Astrocyte of the cerebellum (primary cell): ENCODE results near the gene TNFRSF25.

Experiments used
- DNase-seq: peaks from one replicate; pipeline ENCODE4 v3.0.0-alpha.2; 2011; ENCODE audit warnings: low read depth
- H3K4me3 ChIP-seq: 2 replicates; pipeline ENCODE4 v1.5.1; 2011; ENCODE audit warnings: mild to moderate bottlenecking, low read depth, low read length, moderate library complexity
- CTCF ChIP-seq: IDR thresholded peaks from 2 replicates; pipeline ENCODE4 v1.5.1; 2012; ENCODE audit warnings: low read length, low read depth, moderate library complexity, mild to moderate bottlenecking; ENCODE audit errors: missing control alignments
- in situ Hi-C: cut with HindIII; loops from 2 replicates; pipeline ENCODE4 v1.10.0; 2017; ENCODE audit warnings: low sequenced_read_pairs

TNFRSF25 gene

GRCh38 chr1:6466023-6466422 lies at the start of gene TNFRSF25:
Gene TNFRSF25, minus strand, starts transcription at chr1:6466173. Its CDS starts 66 bp downstream, at chr1:6466107.
- no peak within 1 kb of the TSS for H3K4me3 ChIP-seq
- in situ Hi-C loops: no loop called here
- no peak for DNase-seq
- TF ChIP-seq CTCF: no peak

DNA sequence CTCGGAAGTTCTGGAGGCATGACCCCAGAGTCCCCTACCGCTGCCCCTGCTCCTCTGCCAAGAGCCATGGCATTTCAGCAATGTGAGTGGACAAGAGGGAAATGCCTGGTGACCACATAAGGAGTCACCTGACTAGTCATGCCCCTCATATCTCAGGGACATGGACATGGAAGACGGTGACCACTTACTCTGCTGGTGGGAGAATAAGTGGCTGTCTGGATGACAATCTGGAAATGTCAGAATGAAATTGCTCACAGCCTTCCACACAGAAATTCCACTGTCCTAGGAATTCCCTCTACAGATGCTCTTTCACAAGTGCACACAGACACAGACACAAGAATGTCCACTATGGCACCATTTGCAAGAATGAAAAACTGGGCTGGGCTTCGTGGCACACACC lies 49.8 kb upstream of the TNFRSF25 start:
- no peak overlapping the region for H3K4me3 ChIP-seq
- TF ChIP-seq CTCF: no peak
- in situ Hi-C loops: no loop called here
- no peak for DNase-seq

DNA sequence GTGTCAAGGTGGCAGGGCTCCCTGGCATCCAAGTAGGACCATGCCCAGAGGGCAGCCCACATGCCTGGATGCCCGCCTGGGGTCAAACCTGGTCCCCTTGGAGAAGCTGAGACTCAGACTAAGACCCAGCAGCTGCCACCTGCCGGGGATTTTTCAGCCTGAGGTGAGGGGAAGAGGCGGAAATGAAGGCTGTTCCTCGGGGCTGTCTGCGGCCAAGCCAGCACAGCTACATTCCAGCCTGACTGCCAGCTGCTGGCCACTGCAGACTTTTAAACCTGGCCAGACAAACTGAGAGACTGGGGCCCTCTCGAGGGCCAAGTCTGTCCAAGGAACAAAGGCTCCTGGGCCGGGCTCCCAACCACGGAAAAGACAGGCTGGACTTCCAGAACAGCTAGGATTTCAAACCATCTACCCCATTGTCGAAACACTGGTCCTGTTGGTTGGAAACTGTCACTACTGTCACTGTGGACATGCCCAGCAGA lies 47.4 kb upstream of the TNFRSF25 start:
- peak; percentile 33 for TF ChIP-seq CTCF
- no peak for DNase-seq

DNA sequence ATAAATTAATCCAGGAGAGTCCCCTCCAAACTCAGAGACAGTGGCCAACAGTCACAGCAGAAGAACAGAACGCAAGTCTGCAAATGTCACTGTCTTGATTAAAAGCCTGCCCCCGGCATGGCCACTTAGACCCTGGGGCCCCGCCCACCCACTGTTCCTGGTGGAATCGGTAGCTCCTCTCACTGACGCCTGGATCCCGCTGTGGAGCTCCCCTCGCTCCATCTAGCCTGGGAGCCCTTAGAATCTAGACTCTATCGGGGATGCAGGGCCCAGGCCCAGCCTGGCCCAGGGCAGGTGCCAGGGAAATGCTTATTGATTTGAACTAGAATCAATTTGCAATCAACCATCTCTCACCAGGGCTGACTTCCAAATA lies 46.9 kb upstream of the TNFRSF25 start:
- in situ Hi-C loops: no loop called here
- no peak for DNase-seq
- no peak overlapping the region for H3K4me3 ChIP-seq
- no peak for TF ChIP-seq CTCF

More for the DNA sequence above, 47.4 kb upstream of the TNFRSF25 start:
- H3K4me3 ChIP-seq: no peak overlapping the region
- in situ Hi-C loops: no loop called here

- TF ChIP-seq CTCF: no peak
- no peak overlapping the region for H3K4me3 ChIP-seq
- DNase-seq: no peak
- in situ Hi-C loops: no loop called here
Observed at GRCh38 chr1:6512245-6512907, 46.4 kb upstream of the TNFRSF25 start.

- no peak for TF ChIP-seq CTCF
- DNase-seq: no peak
- in situ Hi-C loops: no loop called here
- no peak overlapping the region for H3K4me3 ChIP-seq
Observed at GRCh38 chr1:6511561-6512244, 45.7 kb upstream of the TNFRSF25 start.
